GM12875 (cell line): ENCODE measurements around the gene ELFN2.
"Not testable (repeated sequence)": the region's sequence is repeated elsewhere in the genome, so short reads cannot be mapped to it uniquely, and the experiment has no call there.

Source experiments
- H3K4me3 ChIP-seq: one replicate; pipeline ENCODE4 v1.5.1; 2011; ENCODE audit warnings: low read depth, low read length, control low read depth
- TF ChIP-seq, protein P1 (sequence below): IDR thresholded peaks from 2 replicates; pipeline ENCODE4 v1.5.1; 2011; ENCODE audit warnings: low read depth, mild to moderate bottlenecking, control low read depth, inconsistent platforms, low read length, moderate library complexity, borderline replicate concordance; ENCODE audit not compliant: insufficient read depth

The ELFN2 gene

DNA sequence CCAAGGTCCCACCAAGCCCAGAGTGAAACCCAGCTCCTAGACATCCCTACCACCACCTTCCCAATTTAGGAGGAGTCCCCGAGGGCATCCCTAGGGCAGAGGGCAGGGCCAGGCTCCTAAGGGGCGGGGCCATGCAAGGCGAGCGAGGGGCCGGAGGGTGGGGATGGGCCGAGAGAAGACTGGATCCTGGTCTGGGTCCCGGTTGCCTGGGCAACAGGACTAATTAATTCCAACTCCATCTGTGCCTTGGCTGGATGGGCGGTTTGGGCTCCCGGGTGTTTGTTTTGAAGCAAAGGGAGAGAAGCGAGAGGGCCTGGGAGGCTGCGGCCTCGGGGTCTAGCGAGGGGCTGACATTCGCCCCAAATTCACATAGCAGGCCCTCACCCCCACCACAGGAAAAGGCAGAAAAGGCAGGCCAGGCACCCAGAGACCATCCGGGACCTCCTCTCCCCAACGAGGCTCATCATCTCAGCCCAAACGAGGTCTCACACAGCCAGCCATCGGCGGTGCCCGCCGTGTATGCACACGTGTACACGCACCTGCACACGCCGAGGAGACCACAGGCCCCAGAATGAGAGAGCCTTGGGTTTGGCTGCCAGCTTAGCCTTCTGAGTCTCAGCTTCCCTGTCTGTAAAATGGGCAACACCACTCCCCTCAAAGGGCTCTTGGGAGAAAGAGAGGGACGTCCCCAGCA lies 23.9 kb downstream of the ELFN2 start:
- TF ChIP-seq, protein P1, sequence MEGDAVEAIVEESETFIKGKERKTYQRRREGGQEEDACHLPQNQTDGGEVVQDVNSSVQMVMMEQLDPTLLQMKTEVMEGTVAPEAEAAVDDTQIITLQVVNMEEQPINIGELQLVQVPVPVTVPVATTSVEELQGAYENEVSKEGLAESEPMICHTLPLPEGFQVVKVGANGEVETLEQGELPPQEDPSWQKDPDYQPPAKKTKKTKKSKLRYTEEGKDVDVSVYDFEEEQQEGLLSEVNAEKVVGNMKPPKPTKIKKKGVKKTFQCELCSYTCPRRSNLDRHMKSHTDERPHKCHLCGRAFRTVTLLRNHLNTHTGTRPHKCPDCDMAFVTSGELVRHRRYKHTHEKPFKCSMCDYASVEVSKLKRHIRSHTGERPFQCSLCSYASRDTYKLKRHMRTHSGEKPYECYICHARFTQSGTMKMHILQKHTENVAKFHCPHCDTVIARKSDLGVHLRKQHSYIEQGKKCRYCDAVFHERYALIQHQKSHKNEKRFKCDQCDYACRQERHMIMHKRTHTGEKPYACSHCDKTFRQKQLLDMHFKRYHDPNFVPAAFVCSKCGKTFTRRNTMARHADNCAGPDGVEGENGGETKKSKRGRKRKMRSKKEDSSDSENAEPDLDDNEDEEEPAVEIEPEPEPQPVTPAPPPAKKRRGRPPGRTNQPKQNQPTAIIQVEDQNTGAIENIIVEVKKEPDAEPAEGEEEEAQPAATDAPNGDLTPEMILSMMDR = no peak
- no peak overlapping the region for H3K4me3 ChIP-seq

DNA sequence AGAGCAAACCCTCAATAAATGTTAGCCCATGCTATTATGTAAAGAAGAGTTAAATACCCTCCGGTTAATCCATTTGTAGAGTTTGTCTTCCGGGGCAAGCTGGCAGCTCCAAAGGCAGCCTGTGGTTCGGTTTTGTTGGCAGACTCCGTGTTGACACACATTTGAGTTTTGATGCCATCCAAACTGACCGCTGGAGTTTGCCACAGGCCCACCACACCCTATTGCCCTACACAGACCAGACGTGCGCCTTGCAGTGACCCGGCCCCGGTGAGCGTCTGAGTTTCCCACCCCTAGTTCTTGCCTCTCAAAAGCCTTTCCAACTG lies 25.1 kb downstream of the ELFN2 start:
- TF ChIP-seq, protein P1 = no peak

DNA sequence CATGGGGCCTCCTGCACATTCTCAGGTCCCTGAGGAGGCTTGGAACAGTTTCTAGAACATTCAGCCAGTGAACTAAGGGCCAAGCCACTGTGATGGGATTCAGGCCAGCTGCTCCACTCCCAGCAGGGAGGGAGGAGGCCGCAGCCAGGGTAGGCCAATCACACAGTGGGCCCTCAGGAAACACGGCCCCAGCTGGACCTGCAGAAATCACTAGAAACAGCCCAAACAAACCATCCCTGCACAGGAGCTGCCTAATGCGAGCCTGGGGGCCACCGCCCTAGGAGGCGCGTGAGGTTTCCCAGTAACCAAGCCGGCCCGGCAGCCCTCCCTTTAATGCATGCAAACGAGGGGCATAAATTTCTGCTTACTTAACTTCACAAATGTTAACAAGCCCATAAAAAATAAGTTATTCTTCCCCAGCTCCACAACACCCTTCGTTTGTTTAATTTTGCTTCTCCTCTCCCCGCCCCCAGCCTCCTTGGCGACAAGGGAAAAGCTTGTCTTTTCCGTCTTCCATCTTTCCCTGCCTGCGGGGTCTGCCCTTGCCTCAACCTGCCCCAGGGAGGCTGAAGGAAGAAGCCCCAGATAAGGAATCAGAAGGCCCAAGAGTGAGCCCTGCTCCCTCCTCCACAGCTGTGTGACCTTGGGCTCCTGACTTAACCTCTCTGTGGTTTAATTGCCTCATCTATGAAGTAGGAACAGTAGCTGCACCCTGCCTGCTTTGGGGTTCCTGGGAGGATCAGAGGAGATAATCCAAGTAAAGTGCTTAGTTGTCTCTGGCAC lies 25.7 kb downstream of the ELFN2 start:
- TF ChIP-seq, protein P1 = no peak
- no peak overlapping the region for H3K4me3 ChIP-seq

More for the DNA sequence above, 25.1 kb downstream of the ELFN2 start:
- H3K4me3 ChIP-seq = no peak overlapping the region

DNA sequence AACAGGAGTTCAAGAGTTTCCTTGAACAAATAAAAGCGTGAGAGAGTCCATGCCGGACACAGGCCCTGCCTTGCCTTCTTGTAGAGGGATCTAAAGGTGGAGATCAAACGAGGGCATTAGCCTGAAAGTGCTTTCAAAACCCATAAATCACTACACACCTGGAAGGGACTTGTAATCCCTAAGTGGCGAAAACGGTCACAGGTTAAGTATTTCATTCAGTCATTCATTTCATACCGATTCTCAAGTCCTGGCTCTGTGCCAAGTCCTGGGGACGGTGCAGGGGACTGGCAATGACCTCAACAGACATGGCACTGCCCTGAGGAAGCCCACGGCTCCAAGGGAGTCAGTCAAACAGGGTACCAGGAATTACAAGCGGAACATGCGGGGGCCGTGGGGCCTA lies 26.6 kb downstream of the ELFN2 start:
- TF ChIP-seq, protein P1 = no peak
- no peak overlapping the region for H3K4me3 ChIP-seq

DNA sequence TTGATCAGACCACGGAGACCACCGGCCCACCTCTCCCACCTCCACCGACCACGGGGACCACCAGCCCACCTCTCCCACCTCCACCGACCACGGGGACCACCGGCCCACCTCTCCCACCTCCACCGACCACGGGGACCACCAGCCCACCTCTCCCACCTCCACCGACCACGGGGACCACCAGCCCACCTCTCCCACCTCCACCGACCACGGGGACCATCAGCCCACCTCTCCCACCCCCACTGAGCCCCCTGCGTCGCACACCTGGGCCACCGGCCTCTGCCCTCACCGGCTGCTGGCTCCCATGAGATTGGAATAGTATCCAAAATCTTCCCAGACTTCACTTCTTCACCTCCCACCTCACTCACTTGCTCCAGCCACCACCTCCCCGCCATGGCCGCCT lies 27.8 kb downstream of the ELFN2 start:
- H3K4me3 ChIP-seq = not testable (repeated sequence)

DNA sequence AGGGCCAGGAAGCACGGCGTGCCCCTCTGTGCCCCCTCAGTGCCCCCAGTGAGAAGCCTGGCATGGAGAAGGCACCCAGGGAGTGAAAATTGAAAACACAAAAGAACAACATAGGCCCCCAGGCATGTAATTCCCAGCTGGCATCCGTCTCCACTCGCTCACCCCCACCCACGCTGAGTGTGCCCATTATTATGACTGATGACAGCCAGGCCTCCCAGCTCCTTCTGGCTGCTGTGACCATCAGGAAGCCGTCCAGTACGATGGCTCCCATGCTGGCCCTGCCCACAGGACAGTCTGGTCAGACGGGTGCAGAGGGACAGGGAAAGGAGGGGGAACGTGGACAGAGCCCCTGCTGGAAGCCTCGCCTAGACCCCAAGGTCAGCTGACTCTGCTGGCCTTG lies 30.1 kb downstream of the ELFN2 start:
- TF ChIP-seq, protein P1 = no peak
- H3K4me3 ChIP-seq = no peak overlapping the region

DNA sequence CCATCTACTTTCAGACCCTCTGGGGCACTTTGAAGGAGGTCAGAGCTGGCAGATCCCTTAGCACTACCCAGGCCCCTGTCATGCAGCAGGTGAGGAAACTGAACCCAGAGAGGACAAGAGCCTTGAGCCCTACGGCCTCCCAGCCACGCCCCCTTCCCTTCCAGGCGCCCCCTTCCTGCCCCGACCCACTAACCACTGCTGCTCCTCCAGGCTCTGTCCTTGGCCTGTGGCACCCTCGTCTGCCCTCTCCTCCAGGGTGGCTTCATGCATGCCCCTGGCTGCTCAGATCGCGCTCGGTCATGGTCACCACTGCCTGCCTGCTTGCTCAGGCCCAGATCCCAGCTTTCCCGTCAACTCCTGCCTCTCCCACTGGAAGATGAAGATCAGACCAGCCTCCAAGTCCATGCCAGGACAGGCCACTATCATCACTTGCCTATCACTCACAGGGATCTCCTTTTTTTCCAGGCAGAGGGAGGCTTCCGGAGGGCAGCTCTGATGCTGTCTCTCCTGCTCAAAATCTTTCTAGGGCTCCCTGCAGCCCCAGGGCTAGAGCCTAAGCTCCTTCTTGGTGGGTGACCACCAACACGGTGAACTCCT lies 30.7 kb downstream of the ELFN2 start:
- no peak overlapping the region for H3K4me3 ChIP-seq
- TF ChIP-seq, protein P1 = no peak
